GM18511 (cell line): ENCODE measurements around the gene MRPL43.
"Not testable (repeated sequence)": the region's sequence is repeated elsewhere in the genome, so short reads cannot be mapped to it uniquely, and the experiment has no call there.

ENCODE experiments used
- ATAC-seq: cut with Tn5 transposase; IDR thresholded peaks from one replicate; pipeline ENCODE4 v1.9.1; 2021; ENCODE audit warnings: mild to moderate bottlenecking, moderate library complexity; ENCODE audit not compliant: unreplicated experiment

The MRPL43 gene

DNA sequence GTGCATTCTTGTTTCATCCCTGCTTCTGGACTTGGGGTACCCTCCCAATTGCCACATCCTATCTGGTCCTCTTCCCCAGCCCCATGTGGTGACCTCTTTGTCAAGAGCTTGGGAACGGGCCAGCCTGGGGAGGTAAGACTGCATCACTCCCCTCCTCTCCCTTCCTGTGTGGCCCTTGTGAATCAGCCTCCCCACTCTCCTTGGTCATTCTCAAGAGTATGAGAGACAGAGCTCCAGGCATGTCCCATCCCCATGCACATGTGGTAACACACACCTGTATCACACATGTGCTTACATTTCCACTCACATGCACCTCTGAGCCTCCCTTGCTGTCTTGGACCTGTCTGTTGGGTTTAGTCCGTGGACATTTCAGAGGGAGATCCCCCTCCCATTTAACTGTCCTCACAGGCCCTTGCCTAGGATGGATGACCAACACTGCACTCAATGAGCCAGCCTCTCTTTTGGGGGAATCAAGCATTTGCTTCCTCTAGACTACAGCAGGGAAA, 2.6 kb downstream of the MRPL43 start:
- no peak for ATAC-seq

GRCh38 chr10:100983868-100984671, 3.2 kb downstream of the MRPL43 start:
- no peak for ATAC-seq

DNA sequence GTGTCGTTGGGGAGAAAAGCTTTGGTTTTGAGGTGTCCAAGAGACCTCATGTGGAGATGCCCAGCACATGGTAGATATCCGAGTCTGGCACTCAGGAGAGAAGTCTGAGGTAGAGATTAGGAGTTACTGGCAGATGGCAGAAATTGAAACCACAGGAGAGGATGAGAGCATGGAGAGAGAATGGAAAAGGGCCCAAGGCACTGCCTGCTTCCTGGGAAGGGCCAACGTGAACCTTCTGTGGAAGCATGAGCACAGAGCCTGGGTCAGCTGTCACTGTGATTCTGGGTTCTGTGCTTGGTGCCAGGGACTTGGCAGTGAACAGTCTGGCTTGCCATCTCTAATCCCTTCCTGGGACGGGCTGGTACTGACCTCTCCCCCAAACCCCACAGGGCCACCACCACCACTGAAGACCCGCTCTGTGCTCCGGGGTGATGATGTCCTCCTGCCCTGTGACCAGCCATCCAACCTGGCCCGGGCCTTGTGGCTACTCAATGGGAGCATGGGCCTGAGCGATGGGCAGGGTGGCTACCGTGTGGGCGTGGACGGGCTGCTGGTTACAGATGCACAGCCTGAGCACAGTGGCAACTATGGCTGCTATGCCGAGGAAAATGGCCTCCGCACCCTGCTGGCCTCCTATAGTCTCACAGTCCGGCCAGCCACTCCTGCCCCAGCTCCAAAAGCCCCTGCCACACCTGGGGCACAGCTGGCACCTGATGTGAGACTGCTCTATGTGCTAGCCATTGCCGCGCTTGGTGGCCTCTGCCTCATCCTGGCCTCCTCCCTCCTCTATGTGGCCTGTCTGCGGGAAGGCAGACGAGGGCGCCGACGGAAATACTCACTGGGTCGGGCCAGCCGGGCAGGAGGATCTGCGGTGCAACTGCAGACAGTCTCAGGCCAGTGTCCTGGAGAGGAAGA, 4.1 kb downstream of the MRPL43 start:
- ATAC-seq, result no peak

DNA sequence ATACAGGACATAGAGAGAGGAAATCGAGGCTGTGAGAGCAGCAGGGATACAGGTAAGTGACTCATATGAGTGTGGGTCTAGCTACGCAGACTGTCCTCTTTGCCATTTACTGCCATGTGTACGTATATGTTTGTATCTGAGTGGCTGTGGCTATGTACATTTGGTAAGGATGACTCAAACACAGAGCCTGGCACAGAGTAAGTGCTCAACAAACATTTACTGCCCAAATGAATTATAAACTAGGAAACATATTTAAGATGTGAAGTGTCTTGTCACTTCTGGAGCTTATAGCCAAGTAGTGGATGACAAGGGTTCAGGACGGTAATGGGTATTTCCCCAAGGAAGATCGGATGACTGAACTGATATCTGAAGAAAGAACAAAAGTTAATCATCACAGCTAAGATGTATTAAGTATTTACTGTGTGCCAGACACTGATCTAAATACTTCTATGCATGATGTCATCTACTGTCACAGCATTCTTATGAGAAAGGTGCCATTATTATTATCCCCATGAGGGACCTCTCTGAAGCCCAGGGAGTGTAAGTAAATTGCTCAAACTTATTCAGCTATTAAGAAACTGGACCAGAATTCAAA, 6.0 kb downstream of the MRPL43 start:
- ATAC-seq, result no peak

- ATAC-seq, result no peak
These were observed 6.6 kb downstream of the MRPL43 start for GRCh38 chr10:100980711-100981110.

DNA sequence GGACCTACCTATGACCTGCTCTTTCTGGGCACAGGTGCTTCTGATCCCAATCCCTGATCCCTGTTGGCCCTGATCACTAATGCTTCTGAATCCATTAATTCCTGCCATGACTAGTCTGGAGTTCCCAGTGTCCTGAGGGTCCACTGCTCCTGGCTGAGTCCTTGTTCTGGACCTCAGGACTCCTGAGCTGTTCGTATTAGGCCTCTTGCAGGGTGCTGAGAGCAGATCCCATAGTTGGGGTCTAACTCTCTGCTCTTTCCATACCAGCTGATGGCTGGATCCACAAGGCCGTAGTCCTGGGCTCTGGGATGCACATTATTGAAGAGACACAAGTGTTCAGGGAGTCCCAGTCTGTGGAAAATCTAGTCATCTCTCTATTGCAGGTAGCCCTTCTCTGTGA, 7.0 kb downstream of the MRPL43 start:
- ATAC-seq, result no peak

DNA sequence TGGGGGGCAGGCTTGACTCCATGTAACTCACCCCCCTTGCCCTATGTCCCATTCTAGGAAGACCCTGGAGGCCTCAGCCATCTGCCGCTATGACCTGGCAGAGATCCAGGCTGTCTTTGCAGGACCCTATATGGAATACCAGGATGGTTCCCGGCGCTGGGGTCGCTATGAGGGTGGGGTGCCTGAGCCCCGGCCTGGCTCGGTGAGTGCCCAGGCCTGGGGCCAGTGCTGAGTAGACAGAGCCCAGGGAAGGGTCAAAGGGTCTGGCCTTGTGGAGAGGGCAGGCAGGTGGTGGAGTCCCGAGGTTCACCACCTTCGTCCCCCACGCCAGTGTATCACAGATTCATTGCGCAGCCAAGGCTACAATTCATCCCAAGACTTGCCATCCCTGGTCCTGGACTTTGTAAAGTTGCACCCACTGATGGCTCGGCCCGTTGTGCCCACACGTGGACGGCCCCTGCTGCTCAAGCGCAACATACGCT, 7.5 kb downstream of the MRPL43 start:
- ATAC-seq, result no peak

GRCh38 chr10:100978901-100979195, 8.4 kb downstream of the MRPL43 start:
- no peak for ATAC-seq

DNA sequence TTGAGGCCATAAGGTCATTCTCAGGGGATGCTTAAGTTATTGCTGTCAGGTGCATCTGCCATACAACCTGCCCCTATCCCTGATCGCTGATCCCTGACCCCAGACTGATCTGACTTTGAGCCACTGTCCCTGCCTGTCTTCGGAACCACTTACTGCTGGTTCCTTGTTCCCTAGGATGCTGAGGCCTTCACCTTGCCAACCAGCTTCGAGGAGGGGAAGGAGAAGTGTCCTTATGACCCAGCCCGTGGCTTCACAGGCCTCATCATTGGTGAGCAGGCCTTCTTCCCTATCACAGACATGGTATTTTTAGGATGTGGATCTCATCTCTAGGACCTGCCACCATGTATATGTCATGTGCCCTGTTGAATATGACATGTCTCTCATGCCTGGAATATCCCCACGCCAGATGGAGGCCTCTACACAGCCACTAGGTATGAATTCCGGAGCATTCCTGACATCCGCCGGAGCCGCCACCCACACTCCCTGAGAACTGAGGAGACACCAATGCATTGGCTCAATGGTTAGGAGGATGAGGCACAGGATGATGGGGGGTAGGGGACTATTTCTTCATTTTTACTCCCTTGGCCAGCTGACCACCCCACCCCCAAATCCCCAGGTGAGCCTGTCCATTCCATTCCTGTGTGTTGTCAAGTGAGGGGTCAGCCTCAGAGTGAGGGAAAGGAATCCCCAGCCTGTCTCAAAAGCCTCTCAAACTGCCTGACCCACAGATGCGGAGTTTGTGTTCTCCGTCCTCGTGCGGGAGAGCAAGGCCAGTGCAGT, 9.0 kb downstream of the MRPL43 start:
- no peak for ATAC-seq

GRCh38 chr10:100977436-100977835, 9.9 kb downstream of the MRPL43 start:
- no peak for ATAC-seq

DNA sequence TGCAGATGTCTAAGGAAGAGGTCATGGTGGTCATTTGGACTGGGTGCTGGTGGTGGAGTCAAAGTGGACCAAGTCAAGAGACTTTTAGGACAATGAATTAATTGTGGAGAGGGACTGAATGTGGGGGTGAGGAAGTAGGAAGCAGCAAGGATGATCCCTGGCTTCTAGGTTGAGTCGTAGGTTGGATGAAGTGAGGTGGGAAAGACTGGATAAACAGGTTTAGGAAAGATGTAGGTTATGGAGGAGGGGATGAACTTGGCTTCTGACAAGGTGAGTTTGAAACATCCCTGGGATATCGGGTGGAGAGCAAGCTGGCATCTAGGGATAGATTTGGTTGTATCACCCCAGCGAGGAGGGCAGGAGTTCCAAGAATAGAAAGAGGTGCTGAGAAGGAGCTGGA, 10.4 kb downstream of the MRPL43 start:
- no peak for ATAC-seq

- not testable (repeated sequence) for ATAC-seq
These were observed 11.9 kb downstream of the MRPL43 start for GRCh38 chr10:100975397-100975796.

GRCh38 chr10:100972904-100973535, 14.3 kb downstream of the MRPL43 start:
- no peak for ATAC-seq

- no peak for ATAC-seq
These were observed 15.0 kb downstream of the MRPL43 start for GRCh38 chr10:100972115-100972903.

- no peak for ATAC-seq
These were observed 16.1 kb downstream of the MRPL43 start for GRCh38 chr10:100970914-100971811.

DNA sequence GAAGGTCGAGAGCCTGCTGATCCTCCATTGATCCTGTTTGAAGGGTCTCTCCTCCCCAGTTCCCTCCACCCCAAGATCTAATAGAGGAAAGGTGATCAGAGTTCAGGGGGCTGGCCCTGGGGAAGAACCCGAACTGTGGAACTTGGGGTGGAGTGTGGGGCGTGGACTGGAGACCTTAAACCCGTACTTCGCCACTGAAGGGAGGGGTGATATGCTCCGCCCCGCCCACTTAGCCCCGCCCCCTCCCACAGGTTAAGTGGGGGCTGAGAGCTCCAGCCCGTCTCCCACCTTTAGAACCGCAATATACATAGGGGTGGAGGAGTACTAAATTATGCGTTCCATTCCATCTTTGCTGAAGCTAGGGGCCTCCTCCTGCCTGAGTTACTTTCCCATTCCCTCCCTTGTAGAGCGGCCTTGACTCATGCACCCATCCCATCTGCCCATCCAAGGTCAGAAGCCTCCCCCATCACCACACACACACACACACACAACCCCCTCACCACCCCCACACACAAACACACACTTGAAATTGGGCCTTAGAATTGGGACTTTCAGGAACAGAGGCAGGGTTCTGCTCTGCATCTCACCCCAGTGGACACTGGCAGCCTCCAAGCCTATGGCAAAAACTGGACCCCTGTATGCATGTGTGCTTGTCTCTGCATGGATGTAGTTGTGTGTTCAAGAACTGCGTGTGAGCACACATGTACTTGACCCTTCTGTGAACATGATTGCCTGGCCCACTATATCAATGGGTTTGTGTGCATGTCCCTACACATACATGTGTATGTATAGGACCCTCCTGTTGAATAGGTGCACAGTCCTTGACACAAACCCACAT, 17.0 kb downstream of the MRPL43 start:
- no peak for ATAC-seq
